EL (cell line): ENCODE results near the gene TMEM97.
A peak's percentile ranks its signal among the peaks of the same experiment; 100 is the strongest.

Source experiments
- DNase-seq: peaks from one replicate; pipeline ENCODE4 v3.0.0-alpha.2; 2016

TMEM97 gene

GRCh38 chr17:28317099-28317965 lies 1.7 kb upstream of the TMEM97 start:
- no peak for DNase-seq

- no peak for DNase-seq
These were observed 838 bp upstream of the TMEM97 start for GRCh38 chr17:28317966-28318758.

DNA sequence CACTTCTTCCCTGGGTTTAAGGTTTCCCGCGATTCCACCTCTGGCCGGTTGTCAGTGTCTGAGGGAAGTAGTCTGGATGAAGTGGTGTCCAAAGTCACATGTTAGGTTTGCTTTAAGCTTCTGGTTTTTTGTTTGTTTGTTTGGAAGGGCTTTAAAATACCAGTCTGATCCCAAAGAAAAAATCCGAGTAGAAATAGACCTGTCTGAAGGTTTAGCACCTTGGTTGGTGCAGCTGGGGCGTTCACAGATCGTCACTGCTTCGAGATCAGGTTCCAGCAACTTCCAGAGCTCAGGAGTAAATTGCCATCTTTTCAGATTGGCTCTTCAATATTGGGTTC lies 567 bp downstream of the TMEM97 start:
- DNase-seq: no peak

DNA sequence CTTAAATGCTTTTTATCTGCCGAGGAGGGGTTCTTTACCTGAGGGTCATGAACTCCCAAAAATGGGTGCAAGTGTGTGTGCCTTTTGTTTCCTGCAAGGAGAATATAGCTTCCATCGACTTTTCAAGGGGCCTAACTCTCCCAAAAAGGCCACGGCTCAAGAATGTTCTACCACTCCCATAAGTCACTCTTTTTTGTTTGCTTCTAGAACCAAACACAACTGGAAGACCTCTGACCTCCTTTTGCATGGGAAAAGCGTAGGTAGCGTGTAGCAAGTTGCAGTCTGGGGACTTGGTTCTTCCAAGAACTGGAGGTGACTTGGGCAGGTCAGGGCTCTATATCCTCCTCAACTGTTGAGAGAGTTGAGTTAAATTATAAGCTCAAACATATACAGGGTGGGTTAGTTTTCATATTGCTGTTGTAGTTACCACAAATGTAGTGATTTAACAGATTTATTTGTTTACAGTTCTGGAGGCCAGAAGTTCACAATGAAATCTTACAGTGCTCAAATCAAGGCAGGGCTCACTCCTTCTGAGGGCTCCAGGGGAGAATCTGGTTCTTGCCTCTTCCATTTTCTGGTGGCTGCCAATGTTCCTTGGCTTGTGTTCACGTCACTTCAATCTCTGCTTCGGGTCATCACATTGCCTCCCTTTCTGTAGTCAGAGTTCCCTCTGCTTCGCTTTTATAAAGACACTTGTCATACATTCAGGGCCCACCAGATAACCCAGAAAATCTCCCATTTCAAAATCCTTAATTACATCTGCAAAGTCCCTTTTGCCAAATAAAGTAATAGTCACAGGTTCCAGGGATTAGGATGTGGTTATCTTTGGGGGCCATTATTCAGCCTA lies 1.4 kb downstream of the TMEM97 start:
- no peak for DNase-seq

DNA sequence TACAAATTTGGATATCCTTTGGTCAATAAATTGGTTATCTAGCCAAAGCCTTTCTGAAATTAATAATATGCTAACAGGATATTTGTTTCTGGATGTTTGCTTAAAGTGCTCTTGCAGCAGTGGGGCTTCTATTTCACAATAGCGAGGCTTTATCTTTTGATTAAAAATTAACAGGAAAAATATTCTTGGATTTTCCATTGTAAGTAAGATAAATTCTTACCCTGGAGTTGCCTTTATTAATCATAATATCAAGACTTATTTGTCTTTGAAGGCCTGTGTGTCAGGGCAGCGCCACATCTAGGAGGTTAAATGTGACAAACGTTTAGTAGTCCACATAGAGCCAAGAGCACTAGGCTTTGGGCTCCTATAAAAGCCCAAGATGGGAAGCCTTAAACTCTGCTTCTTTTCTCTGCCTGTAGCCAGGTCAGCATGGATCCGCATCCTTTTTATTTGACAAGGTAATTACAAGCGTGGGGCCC lies 5.3 kb downstream of the TMEM97 start:
- no peak for DNase-seq

- no peak for DNase-seq
These were observed 5.8 kb downstream of the TMEM97 start for GRCh38 chr17:28324781-28325180.

DNA sequence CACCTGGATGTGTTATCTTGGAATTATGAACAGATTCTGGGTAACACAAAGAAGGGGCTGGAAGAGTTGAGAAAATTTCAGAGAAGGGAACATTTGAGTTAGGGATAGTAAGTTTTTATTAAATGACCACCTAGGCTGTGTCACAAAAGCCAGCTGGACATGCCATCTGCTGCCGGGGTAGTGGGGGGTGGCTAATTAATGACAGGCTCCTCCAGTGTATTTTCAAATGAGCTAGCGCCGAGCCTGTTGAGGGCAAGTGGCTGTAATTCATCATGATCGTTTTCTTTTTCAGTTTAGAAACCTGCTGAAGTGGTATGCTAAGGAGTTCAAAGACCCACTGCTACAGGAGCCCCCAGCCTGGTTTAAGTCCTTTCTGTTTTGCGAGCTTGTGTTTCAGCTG lies 6.2 kb downstream of the TMEM97 start:
- no peak for DNase-seq

- DNase-seq: no peak
These were observed 7.1 kb downstream of the TMEM97 start for GRCh38 chr17:28326114-28326513.

DNA sequence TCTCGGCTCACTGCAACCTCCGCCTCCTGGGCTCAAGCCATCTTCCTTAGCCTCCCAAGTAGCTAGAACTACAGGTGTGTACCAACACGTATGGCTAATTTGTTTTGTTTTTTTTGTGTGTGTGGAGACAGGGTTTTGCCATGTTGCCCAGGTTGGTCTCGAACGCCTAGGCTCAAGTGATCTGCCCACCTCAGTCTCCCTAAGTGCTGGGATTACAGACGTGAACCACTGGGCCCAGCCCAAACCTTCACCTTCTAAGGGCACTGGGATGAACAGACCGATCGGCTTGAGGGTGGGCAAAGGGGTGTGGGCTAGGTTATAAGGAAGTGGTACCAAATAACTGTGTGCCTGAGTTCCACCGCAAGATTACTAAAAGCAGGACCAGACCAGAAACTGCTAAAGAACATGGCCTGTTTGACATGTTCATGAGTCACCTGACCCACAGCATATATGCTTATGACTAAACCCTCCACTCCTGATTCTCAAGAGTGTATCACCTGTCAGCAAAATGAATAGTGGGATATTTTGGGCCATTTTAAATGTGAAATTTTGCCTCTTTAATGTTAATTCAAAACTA lies 8.1 kb downstream of the TMEM97 start:
- DNase-seq: no peak

- DNase-seq: no peak
These were observed 8.7 kb downstream of the TMEM97 start for GRCh38 chr17:28327709-28328108.

DNA sequence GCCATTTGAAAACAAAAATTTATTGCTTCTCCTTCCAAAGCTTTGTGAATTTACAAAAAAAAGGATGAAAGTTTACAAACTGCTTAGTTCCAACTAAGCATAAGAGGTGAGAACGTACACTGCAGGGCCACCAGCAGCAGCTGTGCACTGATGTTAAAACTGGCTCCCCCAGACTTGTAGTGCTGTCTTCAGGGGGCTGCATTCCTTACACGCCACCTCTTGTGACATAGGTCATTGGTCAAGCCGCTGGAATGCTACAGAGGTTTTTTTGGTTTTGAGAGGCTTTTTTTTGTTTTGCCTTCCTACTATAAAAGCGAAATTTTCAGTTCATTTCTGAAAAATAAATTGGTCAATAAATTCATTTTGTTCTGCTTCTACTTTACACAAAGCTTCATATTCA lies 9.3 kb downstream of the TMEM97 start:
- DNase-seq: peak; percentile 39

DNA sequence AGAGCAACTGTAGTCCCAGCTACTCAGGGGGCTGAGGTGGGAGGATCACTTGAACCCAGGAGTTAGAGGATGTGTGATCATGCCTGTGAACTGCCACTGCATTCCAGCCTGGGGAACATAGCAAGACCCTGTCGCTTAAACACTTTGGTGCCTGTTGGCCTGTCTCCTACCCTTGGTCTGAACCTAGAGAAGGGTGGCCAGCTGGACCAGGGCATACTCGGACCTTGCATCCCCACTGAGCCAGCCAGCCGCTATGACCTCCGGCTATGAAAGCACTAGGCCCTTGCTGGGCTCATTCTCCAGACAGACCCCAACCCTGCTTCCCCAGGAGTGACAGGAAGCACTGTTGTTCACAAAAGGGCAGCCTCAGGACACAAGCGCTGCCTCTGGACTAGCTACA lies 11.7 kb downstream of the TMEM97 start:
- no peak for DNase-seq

- no peak for DNase-seq
These were observed 13.0 kb downstream of the TMEM97 start for GRCh38 chr17:28331891-28332420.

DNA sequence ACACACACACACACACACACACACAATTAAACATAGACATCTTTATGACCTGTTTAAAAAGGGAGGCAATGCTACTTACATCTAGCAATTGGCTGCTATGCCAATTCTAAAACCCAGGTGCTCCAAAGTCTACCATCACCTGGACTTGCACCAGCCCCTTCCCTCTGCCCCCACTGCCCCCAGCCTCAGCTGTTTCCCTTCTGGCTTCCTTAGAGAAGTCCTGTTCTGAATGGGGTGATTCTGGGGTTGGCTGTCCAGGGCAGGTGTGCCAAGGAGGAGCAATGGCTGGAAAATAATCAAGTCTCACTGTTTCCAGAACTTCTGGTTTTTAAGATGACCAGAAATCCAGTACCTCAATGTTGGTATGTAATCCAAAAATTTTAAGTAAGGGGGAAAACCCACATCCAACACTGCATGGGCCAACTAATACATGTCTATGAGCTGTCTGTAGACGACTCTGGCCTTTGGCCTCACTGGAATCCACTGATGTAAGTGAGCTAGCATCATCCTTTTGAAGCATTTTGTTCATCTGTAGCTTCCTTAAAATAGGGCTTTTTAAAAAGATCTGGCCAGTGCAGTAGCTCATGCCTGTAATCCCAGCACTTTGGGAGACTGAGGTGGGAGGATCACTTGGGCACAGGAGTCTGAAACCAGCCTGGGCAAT lies 14.2 kb downstream of the TMEM97 start:
- peak; percentile 38 for DNase-seq

DNA sequence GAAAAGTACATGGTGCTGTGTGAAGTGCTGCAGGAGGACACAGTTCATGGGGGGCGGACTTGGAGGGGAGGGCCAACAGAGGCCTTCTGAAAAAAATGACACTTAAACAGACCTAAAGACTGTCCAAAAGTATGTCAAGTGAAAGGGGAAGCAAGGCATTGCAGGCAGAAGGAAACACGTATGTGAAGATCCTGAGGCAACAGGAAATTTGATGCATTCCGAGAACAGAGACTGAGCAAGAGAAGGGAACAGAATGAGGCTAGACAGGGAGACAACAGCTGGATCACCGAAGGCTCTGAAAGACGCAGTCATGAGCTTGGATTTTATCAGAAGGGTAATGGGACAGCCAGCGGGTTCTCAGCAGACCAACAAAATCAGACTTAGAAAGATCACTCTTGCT lies 15.2 kb downstream of the TMEM97 start:
- DNase-seq: no peak

- no peak for DNase-seq
These were observed 15.7 kb downstream of the TMEM97 start for GRCh38 chr17:28334666-28335200.

DNA sequence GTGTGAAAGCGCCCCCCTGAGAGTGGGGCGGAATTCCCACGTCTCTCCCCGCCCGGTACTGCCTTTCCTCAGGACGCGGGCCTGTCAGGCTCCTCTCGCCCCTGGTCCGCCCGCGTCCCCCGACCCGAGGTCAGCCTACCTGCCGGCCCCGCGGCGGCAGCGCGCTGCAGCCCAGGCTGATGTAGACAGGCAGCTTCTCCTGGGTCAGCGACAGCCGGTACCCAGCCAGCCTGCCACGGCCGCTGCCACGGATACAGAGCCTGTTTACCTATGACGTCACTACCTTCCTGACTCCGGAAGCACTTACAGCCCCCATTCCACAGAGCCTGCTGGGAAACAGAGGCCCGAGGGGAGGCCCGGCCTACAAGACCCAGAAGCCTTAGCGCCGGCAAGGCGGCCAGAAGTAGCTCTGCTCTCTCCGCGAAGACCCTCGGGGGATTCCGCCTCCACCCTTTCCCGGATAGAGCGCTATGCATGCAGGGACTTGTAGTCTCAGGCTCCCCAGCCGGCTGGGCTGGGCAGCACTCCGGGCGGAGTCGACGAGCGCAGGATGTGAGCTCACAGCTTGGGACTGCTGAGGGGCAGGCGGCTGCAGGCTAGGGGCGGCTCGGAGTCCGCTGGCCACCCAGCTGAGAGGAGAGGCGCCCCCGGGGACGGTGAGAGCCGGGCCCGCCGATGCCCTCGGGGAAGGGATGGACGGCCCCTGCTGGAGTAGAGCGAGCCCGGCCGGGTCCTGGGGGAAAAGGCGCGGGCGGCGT lies 16.4 kb downstream of the TMEM97 start, which contains the start of the genes IFT20 and TNFAIP1:
Gene IFT20, minus strand, starts transcription at position 272 of the 758 bp plus-strand sequence. CDS start 3,487 bp downstream, outside the sequence.
Gene TNFAIP1, plus strand, starts transcription at position 561 of the 758 bp plus-strand sequence. CDS start 3,761 bp downstream, outside the sequence.
- DNase-seq: peak; percentile 100

DNA sequence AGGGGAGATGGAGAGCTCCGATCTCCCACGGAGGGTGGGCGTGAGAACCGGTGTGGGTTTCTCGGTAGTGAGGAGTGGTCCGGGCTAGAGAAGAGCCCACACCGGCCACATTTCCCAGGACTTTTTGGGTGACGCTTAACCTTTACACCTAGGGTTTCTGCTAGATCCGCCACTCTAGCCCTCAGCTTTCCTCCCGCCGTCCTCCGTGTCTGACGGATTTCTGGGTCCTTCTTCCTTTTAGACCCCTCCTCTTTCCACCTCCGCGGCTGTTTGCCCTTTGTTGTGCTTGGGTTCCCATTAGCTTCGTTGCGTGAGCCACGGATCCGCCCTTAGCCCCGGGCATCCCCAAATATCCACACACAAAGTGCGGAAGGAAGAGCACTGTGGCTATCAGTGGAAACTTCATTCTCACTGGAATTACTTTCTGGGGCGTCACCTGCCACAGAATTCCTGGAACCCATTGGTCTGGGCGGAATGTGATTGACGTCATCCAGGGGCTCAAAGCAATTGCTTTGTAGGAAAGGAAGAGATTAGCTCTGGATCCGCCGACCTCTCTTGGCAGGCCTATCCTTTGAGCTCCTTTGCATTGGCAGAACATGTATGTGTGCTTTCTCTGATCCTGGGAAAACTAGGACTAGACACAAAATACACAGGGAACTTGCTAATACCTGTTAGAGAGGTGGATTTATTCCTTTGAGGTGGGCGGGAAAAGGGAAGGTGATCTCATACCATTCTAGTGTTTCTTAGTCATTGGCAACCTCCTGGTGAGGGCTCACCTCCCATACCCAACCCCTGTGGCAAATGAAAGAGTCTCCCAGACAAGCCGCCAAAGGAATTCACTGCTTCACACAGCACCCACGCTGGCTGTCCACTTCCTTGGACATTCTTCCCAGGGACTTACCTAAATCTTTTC lies 17.2 kb downstream of the TMEM97 start:
- peak; percentile 95 for DNase-seq

DNA sequence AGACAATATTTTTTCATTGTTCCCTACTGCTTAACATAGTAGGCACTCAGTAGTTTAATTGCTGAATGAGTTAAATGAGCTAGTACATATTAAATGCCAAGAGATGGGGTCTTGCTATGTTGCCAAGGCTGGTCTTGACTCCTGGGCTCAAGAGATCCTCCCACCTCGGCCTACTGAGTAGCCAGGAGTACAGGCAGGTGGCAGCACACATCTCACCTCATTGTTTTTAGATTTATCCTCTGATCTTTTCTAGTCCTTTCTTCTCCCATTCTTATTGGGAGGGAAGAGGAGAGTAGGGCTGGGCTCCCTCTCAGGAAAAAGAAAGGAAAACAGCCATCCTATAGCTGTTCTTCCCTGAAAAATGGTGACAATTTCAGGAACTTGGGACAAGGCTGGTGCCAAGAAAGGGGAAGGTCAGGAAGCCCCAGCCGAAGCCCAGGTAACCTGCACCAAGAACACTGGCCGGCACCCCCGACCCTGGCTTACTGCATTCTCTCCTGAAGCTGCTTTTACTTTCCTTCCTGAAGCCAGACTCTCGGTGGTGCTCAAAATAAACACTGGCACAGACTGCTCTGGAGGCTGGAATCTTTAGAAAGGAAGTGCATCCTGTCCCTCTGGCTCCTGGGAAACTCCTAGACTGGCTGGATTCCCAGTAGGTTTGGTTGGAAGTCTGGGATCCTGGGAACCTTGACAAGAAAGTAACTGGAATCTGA lies 19.2 kb downstream of the TMEM97 start:
- peak; percentile 83 for DNase-seq
